ENCODE data around the gene DUOX1. TPM values are rescaled to one million over a fixed set of nuclear protein-coding genes. Genes with fewer than 3 reads are reported as not detected.

DUOX1 gene
- polyA plus RNA-seq, 1 of the 3 experiments (the other 2 are of a cell fraction): not detected

- TF ChIP-seq REST (IDR thresholded peaks at IDR 0.05; ENCODE audit: low read depth, low read length) (no peak), PBX3 (IDR thresholded peaks at IDR 0.05) (0 out of 2 replicates have a peak, but pooled peaks have one; percentile 22), FOSL2 (IDR thresholded peaks at IDR 0.05; ENCODE audit: borderline replicate concordance, low read depth) (no peak), FOXM1 (IDR thresholded peaks at IDR 0.05; ENCODE audit: low read depth) (no peak), FOXJ3 (CRISPR knock-in tag; IDR thresholded peaks at IDR 0.05) (no peak), SMC3 (IDR thresholded peaks at IDR 0.05; ENCODE audit: low read depth, low read length) (no peak), GATA2 (CRISPR knock-in tag; IDR thresholded peaks at IDR 0.05) (no peak), MXI1 (IDR thresholded peaks at IDR 0.05; ENCODE audit: low read depth, low read length) (no peak), USF2 (IDR thresholded peaks at IDR 0.05; ENCODE audit: borderline replicate concordance, low read depth, low read length) (no peak), MEF2A (IDR thresholded peaks at IDR 0.05; ENCODE audit: borderline replicate concordance, low read depth) (no peak), EZH2phosphoT487 (IDR thresholded peaks at IDR 0.05; ENCODE audit: borderline replicate concordance, low read depth) (no peak), RFX5 (IDR thresholded peaks at IDR 0.05; ENCODE audit: low read length) (no peak), TCF12 (IDR thresholded peaks at IDR 0.05) (no peak), TEAD4 (IDR thresholded peaks at IDR 0.05; ENCODE audit: borderline replicate concordance, insufficient read depth) (no peak; the same call in 1 of the 2 replicates), YY1 (IDR thresholded peaks at IDR 0.05; ENCODE audit: low read depth) (no peak), SIN3A (IDR thresholded peaks at IDR 0.05; ENCODE audit: borderline replicate concordance, low read depth, low read length) (no peak), GABPA (IDR thresholded peaks at IDR 0.05; ENCODE audit: low read depth) (no peak)
Observed at GRCh38 chr15:45166834-45167630, 37.2 kb downstream of the DUOX1 start (continued).
